ENCODE data around the gene LPIN3. TPM values are rescaled to one million over a fixed set of nuclear protein-coding genes. Genes with fewer than 3 reads are reported as not detected.

The LPIN3 gene
- total RNA-seq, 1 experiment from 2014 or later: 0.31 TPM

- DNase-seq (ENCODE audit: low read depth): no peak
Observed at GRCh38 chr20:41320976-41321375, 19.6 kb upstream of the LPIN3 start.

GRCh38 chr20:41327178-41327577 is 13.4 kb upstream of the LPIN3 start:
- no peak for DNase-seq (ENCODE audit: low read depth)

- peak; percentile 99 for DNase-seq (ENCODE audit: low read depth)
Observed at GRCh38 chr20:41329435-41330342, 10.9 kb upstream of the LPIN3 start.

- no peak for DNase-seq (ENCODE audit: low read depth)
Observed at GRCh38 chr20:41330343-41330720, 10.3 kb upstream of the LPIN3 start.

DNA sequence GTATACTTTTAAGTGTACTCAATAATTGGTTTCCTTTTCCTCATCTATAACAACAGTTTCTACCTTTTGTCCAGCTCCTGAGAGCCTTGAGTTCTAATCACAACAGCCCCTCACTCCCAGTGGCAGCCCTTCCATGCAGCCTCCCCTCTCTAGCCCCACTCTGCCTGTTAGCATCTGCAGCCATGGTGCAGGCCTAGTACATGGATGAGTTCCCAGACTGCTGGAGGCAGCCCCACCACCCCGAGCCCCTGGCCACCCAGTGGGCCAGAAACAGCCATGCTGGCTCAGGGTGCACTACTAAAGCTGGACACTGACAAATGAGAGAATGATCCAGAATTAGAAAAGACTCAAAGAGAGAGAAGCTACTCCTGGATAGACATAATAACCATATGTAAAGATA is 9.7 kb upstream of the LPIN3 start:
- no peak for DNase-seq (ENCODE audit: low read depth)

- no peak for DNase-seq (ENCODE audit: low read depth)
Observed at GRCh38 chr20:41331731-41332130, 8.9 kb upstream of the LPIN3 start.

DNA sequence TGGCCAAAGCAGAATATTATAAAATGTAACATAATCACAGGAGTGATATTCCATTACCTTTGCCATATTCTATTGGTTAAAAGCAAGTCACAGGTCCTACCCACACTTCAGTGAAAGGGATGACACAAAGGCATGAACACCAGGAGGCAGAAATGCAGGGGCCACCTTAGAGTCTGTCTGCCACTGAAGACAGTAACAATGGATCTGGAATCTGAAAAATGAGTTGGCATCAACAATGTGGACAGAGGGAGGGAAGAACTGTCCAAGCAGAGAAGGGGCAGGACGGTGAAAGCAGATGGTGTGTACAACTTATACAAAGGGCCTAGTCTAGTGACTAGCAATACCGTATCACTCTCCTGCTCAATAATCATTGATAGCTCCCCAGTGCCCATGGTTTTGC is 6.6 kb upstream of the LPIN3 start:
- no peak for DNase-seq (ENCODE audit: low read depth)

DNA sequence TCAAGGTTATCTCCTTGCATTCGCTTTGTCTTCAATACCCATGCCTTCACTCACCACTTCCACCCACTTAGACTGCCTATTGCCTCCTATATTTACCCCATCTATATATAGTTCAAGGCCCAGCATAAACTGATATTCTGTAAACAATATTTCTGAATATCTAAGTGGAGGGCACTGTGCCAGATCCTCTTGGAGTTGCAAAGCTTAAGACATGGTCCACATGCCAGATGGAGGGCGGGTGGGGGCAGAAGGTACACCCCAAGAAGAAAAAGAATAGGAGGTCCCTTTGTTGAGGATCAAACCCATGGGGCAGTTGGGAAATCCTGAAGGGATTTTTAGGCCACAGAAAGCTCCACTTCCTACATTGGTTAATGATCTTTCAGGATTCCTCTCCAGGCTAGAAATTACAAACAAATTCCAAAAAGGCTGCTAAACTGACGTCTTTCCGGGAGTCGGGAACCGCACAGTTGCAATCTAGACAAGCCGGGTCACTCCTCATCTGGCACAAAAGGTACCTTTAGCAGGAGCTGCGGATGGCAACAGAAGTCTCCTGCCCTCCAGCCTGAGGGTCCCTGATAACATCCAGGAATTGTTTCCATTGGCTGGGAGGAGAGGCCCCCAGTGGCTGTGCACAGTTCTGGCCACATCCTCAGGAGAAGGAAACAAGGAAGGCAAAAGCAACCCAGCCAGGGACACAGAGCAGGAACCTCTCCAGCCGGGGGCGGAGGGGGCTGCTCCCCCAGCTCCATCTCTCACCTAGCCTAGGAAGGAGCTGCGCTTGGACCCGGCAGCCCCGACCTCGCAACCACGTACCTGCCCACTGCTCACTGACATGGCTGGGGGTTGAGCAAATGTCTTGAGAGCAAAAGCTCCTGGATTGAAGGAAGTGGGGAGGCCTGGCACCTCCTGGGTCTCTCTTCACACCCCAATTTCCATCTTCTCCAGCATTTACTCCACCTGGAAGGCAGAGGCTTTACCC is 5.9 kb upstream of the LPIN3 start:
- no peak for DNase-seq (ENCODE audit: low read depth)

DNA sequence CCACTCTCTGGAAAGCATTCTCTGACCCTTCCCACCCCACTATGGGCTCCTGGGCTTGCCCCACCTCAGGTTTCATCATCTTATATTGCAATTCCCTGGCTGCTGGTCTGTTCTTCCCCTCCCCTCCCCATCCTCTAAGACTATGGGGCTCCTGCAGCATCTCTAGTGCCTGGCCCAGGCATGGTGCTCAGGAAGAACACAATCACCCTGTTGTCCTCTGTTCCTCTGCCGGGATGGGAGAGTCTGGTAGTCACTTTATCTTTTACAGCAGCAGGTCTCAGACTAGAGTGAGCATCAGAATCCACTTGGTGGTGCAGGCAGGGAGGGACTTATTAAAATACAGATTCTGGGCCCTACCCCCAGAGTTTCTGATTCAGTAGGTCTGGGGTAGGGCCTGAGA is 5.0 kb upstream of the LPIN3 start:
- DNase-seq (ENCODE audit: low read depth): no peak

DNA sequence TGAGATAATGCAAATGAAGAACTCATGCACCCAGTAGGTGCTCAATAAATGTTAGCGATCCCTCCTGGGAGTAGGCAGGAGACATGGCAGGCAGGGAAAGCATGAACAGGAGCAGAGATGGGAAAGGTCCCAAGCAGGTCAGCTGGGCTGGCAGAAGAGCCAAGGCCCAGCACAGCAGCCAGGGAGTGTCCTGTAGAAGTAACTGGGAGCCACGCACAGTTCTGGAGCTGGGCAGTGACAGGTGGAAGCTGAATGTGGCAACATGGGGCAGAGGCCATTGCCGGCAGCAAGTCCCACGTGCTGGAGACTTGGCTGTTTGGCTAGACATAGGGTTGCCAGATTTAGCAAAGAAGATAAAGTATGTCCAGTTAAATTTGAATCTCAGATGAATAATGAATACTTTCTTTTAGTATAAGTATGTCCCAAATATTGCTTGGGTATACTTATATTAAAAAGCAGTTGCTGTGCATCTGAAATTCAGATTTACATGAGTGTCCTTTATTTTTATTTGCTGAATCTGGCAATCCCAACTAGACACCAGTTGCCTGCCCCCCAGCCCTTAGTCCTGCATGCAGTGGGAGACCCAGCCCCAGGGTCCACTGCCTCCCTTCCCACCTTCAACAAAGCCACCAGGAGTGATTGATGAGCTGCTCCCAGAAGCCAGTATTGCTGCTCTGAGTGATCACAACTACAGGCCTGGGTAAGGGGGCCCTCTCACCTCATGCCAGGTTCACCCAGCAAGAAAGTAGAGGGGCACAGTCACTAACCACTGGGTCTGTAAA is 3.7 kb upstream of the LPIN3 start:
- DNase-seq (ENCODE audit: low read depth): no peak

DNA sequence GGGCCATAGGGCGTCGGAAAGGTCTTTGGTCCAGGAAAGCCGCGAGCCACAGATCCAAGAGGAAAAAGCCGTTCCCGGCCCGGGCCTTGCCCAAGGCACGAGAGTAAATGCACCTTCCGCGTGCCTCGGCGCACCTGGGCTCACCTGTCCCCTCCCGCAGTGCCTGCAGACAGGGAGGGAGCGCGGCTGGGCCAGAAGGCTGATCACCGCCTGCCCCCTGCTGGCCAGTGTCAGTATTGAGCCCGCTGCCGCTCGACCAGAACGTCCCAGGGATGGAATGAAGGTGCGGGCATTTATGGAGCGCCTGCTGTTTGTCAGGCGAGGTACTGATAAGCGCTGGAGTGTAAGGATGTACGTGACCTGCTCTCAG is 679 bp upstream of the LPIN3 start:
- peak; percentile 61 for DNase-seq (ENCODE audit: low read depth)

DNA sequence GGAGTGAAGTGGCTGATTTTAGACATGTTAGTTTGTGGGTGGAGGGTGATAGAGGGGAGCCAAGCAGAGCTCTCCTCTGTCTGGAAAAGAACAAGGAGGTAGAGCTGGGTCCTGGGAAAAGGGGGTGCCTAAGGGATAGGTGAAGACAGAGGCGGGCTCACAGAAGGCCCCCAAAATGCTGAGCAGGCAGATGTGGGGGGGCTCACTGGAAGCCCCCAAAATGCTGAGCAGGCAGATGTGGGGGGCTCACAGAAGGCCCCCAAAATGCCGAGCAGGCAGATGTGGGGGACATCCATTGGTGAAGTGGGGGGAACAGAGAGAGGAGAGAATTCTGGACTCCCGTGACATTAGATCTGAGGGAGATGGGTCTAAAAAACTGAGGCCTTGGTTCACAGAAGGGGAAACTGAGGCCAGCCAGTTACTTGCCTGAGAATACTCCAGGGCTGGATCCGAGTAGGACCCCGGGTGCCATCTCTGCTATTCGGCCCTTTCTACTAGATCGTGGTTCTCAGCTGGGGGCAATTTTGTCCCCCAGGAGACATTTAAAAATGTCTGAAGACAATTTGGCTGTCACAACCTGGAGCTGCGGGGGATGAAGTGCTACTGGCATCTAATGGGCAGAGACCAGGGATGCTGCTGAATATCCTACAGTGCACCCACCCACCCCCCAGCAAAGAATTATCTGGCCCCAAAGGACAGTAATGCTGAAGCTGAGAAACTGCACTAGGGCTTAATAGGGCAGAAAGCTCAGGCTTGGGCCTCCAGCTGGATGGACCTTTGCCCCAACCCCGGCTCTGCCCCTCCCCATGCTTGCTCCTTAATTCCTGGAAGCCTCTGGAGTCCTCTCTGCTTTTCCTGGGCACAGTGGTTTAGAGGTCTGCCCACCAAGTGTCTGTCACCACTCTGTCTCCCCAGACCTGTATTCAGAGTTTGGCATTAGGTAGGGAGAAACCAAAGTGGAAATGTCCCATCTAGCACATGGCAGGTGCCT is 2.1 kb downstream of the LPIN3 start:
- DNase-seq (ENCODE audit: low read depth): no peak

DNA sequence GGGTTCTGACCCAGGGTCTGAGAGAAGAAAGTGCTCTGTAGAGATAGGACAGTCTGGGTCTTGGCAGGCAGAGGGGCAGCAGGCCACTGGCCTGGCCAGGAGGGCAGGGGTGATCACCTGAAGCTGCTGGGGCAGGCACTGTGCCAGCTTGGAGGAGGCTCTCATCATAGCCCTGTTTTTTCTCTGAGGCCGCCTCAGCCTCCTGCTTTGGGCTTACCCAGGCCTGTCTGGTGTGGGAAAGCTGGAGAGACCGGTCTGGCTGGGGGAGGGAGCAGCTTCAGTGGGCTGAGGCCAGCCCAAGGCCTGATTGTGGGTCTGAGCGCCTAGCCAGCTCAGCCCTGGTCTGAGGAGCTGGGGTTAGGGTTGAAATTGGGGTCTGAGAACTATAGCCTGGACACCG is 3.9 kb downstream of the LPIN3 start:
- DNase-seq (ENCODE audit: low read depth): no peak

DNA sequence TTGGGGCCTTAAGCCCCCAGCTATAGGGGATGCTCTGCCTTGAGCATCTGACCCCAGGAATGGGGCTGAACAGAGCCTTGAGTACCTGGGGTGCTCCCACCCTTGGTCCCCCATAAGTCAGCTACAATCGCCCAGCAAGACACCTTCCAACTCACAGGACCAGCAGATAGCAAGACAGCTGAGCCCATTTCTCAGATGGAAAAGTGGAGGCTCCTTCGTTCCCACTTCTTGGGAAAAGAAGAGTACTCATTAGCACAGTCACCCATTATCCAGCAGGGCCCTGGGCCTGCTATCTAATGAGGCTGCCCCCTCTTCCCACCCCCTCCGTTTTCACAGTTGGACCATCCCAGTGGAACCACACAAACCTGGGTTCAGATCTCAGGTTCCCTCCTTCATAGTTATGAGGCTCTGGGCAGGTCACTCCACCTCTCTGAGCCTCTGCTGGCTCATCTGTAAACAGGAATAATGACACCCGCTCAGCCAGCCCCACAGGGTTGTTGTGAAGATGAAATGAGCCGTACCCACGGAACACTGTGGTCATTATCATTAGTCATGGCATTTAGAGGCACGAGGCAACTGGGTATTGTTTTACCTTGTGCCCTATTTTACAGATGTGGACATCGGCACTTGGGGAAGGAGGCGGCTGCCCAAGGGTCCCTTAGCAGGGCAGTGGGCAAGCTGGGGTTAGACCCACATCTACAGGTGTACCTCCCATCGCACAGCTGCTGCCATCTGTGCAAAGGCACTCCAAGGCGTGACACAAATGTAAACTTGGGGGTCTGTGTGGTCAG is 4.5 kb downstream of the LPIN3 start:
- DNase-seq (ENCODE audit: low read depth): peak; percentile 39

- no peak for DNase-seq (ENCODE audit: low read depth)
Observed at GRCh38 chr20:41345729-41346067, 5.1 kb downstream of the LPIN3 start.

- DNase-seq (ENCODE audit: low read depth): no peak
Observed at GRCh38 chr20:41347523-41348429, 7.2 kb downstream of the LPIN3 start.

GRCh38 chr20:41348430-41349172 is 8.0 kb downstream of the LPIN3 start:
- DNase-seq (ENCODE audit: low read depth): no peak

- no peak for DNase-seq (ENCODE audit: low read depth)
Observed at GRCh38 chr20:41349266-41349665, 8.6 kb downstream of the LPIN3 start.

Measured in HT1080 (cell line).